ENCODE results near the gene SLIT1. TPM values are rescaled to one million over a fixed set of nuclear protein-coding genes. Genes with fewer than 3 reads are reported as not detected.

The SLIT1 gene
- total RNA-seq, 6 experiments from 2014 or later = 0.04 to 0.29 (median 0.12) TPM; not detected in 1

GRCh38 chr10:97022616-97023015, 163.1 kb downstream of the SLIT1 start:
- no peaks in the 10 kb centered on the region for H3K36me3 ChIP-seq
- TF ChIP-seq CTCF (IDR thresholded peaks at IDR 0.05) (no peak), POLR2A (IDR thresholded peaks at IDR 0.05) (no peak)
- H3K4me3 ChIP-seq = no peak overlapping the region
- DNase-seq = no peak
- no peak for ATAC-seq
- WGBS (ENCODE audit: insufficient coverage, low coverage, low lambda C conversion rate, missing lambda C conversion rate) = 87% methylated on average over 7 of the region's 7 CpGs
- H3K9me3 ChIP-seq = no peaks in the 10 kb centered on the region
- intact Hi-C loops (cut with DNase I) = no loop called here
- H3K27me3 ChIP-seq = no peaks in the 10 kb centered on the region
- H3K4me1 ChIP-seq = peaks cover 0 to 4% (median 0%) of the 10 kb centered on the region in 4 donors
- no peak overlapping the region for H3K27ac ChIP-seq

GRCh38 chr10:97020452-97021400, 165.0 kb downstream of the SLIT1 start:
- no peak for TF ChIP-seq POLR2A (IDR thresholded peaks at IDR 0.05)
- TF ChIP-seq CTCF (IDR thresholded peaks at IDR 0.05) = no peak
- no peak for ATAC-seq
- 66% methylated on average over 5 of the region's 25 CpGs for WGBS (ENCODE audit: insufficient coverage, low coverage, low lambda C conversion rate, missing lambda C conversion rate)
- peaks cover 0 to 4% (median 0%) of the 10 kb centered on the region in 4 donors for H3K4me1 ChIP-seq
- no peak overlapping the region for H3K4me3 ChIP-seq
- no peak overlapping the region for H3K27ac ChIP-seq
- no peaks in the 10 kb centered on the region for H3K36me3 ChIP-seq
- no peaks in the 10 kb centered on the region for H3K27me3 ChIP-seq
- no peak for DNase-seq
- no peaks in the 10 kb centered on the region for H3K9me3 ChIP-seq
- intact Hi-C loops (cut with DNase I) = no loop called here

- DNase-seq = no peak
- no peaks in the 10 kb centered on the region for H3K36me3 ChIP-seq
Observed at GRCh38 chr10:97019213-97019844, 166.4 kb downstream of the SLIT1 start.

More at GRCh38 chr10:97019213-97019844, 166.4 kb downstream of the SLIT1 start:
- H3K9me3 ChIP-seq = no peaks in the 10 kb centered on the region
- no peaks in the 10 kb centered on the region for H3K27me3 ChIP-seq
- no peak overlapping the region for H3K4me3 ChIP-seq
- ATAC-seq = no peak
- no peaks in the 10 kb centered on the region for H3K4me1 ChIP-seq
- H3K27ac ChIP-seq = no peak overlapping the region
- TF ChIP-seq POLR2A (IDR thresholded peaks at IDR 0.05) (no peak), CTCF (IDR thresholded peaks at IDR 0.05) (no peak)
- 80% methylated on average over 1 of the region's 12 CpGs for whole genome bisulfite sequencing (ENCODE audit: insufficient coverage, low coverage, low lambda C conversion rate, missing lambda C conversion rate)
- intact Hi-C loops (cut with DNase I) = no loop called here
